ENCODE data around the gene MME.

- TF ChIP-seq GLIS3 (CRISPR knock-in tag; IDR thresholded peaks at IDR 0.05) (no peak), PPARA (CRISPR knock-in tag; IDR thresholded peaks at IDR 0.05; ENCODE audit: borderline replicate concordance) (no peak), TSHZ2 (CRISPR knock-in tag; IDR thresholded peaks at IDR 0.05) (no peak), PATZ1 (CRISPR knock-in tag; IDR thresholded peaks at IDR 0.05; ENCODE audit: borderline replicate concordance) (no peak), ISL1 (CRISPR knock-in tag; IDR thresholded peaks at IDR 0.05) (no peak)
These were observed 9.4 kb downstream of the MME start for GRCh38 chr3:155089495-155089894.

Measured in SK-N-SH treated with all-trans-retinoic acid at 6 μM for 48 hours (cell line).